SK-N-SH treated with all-trans-retinoic acid at 6 μM for 48 hours (cell line): ENCODE measurements around the gene MEIS3.

Experiments
- ATAC-seq: fragments of 200-7000 bp; cut with Tn5 transposase; 3 replicates; pipeline ENCODE4 v1.9.1; 2020; ENCODE audit warnings: mild to moderate bottlenecking, moderate library complexity
- ARNTL ChIP-seq: fragments of 450-650 bp; formaldehyde crosslinking; IDR thresholded peaks from 2 replicates; pipeline ENCODE4 v1.5.0; 2020; ENCODE audit warnings: low read depth, mild to moderate bottlenecking, moderate library complexity, borderline replicate concordance
- BACH2 ChIP-seq: fragments of 250-450 bp; sonication (Bioruptor Pico); IDR thresholded peaks from 2 replicates; pipeline ENCODE4 v1.9.0; 2021; ENCODE audit warnings: mild to moderate bottlenecking, borderline replicate concordance
- CSDC2 ChIP-seq: fragments of 250-450 bp; sonication (Bioruptor Pico); IDR thresholded peaks from 2 replicates; pipeline ENCODE4 v1.5.0; 2020; ENCODE audit warnings: mild to moderate bottlenecking, moderate library complexity
- CSRNP3 ChIP-seq: fragments of 250-450 bp; sonication (Bioruptor Pico); IDR thresholded peaks from 2 replicates; pipeline ENCODE4 v1.5.1; 2021; ENCODE audit warnings: mild to moderate bottlenecking, moderate library complexity
- ESRRG ChIP-seq: fragments of 250-450 bp; sonication (Bioruptor Pico); IDR thresholded peaks from 2 replicates; pipeline ENCODE4 v1.6.1; 2021; ENCODE audit warnings: mild to moderate bottlenecking
- GLIS3 ChIP-seq: fragments of 250-450 bp; sonication (Bioruptor Pico); IDR thresholded peaks from 2 replicates; pipeline ENCODE4 v1.5.0; 2020; ENCODE audit warnings: mild to moderate bottlenecking, moderate library complexity
- ISL1 ChIP-seq: fragments of 250-450 bp; sonication (Bioruptor Pico); IDR thresholded peaks from 2 replicates; pipeline ENCODE4 v2.1.2; 2022; ENCODE audit warnings: mild to moderate bottlenecking, moderate library complexity
- OSR1 ChIP-seq: fragments of 250-450 bp; sonication (Bioruptor Pico); IDR thresholded peaks from 2 replicates; pipeline ENCODE4 v1.8.0; 2022; ENCODE audit warnings: moderate library complexity, mild to moderate bottlenecking, inconsistent platforms
- PATZ1 ChIP-seq: fragments of 250-450 bp; sonication (Bioruptor Pico); IDR thresholded peaks from 2 replicates; pipeline ENCODE4 v1.8.0; 2020; ENCODE audit warnings: mild to moderate bottlenecking, moderate library complexity, borderline replicate concordance
- POU6F1 ChIP-seq: fragments of 250-450 bp; sonication (Bioruptor Pico); IDR thresholded peaks from 2 replicates; pipeline ENCODE4 v1.8.0; 2021; ENCODE audit warnings: low read depth, mild to moderate bottlenecking, moderate library complexity, borderline replicate concordance
- PPARA ChIP-seq: fragments of 250-450 bp; sonication (Bioruptor Pico); IDR thresholded peaks from 2 replicates; pipeline ENCODE4 v1.5.0; 2020; ENCODE audit warnings: mild to moderate bottlenecking, borderline replicate concordance
- RARB ChIP-seq: fragments of 250-450 bp; sonication (Bioruptor Pico); IDR thresholded peaks from 2 replicates; pipeline ENCODE4 v1.8.0; 2021; ENCODE audit warnings: mild to moderate bottlenecking, moderate library complexity
- SNAI2 ChIP-seq: fragments of 250-450 bp; sonication (Bioruptor Pico); IDR thresholded peaks from 2 replicates; pipeline ENCODE4 v1.5.0; 2020; ENCODE audit warnings: mild to moderate bottlenecking, moderate library complexity
- TOX ChIP-seq: fragments of 250-450 bp; sonication (Bioruptor Pico); IDR thresholded peaks from 2 replicates; pipeline ENCODE4 v1.8.0; 2021; ENCODE audit warnings: mild to moderate bottlenecking, moderate library complexity, borderline replicate concordance
- TSHZ2 ChIP-seq: fragments of 250-450 bp; sonication (Bioruptor Pico); IDR thresholded peaks from 2 replicates; pipeline ENCODE4 v1.5.0; 2020; ENCODE audit warnings: mild to moderate bottlenecking, moderate library complexity
- ZC3H10 ChIP-seq: fragments of 250-450 bp; sonication (Bioruptor Pico); IDR thresholded peaks from 2 replicates; pipeline ENCODE4 v1.5.1; 2021; ENCODE audit warnings: mild to moderate bottlenecking, moderate library complexity
- ZNF565 ChIP-seq: fragments of 450-650 bp; formaldehyde crosslinking; conservative IDR thresholded peaks from 2 replicates; pipeline ENCODE4 v1.5.0; 2020; ENCODE audit warnings: low read depth, mild to moderate bottlenecking, moderate library complexity
- ZNF8 ChIP-seq: fragments of 450-650 bp; formaldehyde crosslinking; IDR thresholded peaks from 2 replicates; pipeline ENCODE4 v1.5.0; 2020; ENCODE audit warnings: mild to moderate bottlenecking, moderate library complexity
- TF ChIP-seq, protein P1 (sequence below): fragments of 250-450 bp; sonication (Bioruptor Pico); IDR thresholded peaks from 2 replicates; pipeline ENCODE4 v1.5.1; 2020; ENCODE audit warnings: low read depth, mild to moderate bottlenecking, moderate library complexity

Gene MEIS3

GRCh38 chr19:47444388-47444821 lies 25.1 kb upstream of the MEIS3 start (continued):
- TF ChIP-seq PATZ1 (CRISPR knock-in tag): no peak
- no peak for TF ChIP-seq TOX
- TF ChIP-seq BACH2 (CRISPR knock-in tag): no peak

DNA sequence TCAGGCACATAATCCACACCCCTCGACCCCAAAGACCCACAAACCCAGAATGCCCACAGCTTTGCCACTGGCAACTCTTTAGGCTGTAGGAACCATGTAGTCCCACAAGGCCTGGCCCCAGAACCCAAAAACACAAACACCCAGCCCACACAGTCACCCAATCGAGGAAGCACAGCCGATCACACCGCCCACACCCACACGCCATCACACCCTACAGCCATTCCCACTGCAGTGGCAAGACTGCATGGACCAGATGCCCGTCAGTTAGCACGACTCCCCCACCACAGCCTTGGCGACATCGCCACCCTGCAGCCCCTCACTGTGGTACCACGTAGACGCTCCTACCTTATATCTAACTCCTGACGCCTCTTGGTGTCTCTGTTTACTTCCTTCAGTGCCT lies 24.0 kb upstream of the MEIS3 start:
- TF ChIP-seq GLIS3 (CRISPR knock-in tag) (no peak), PPARA (CRISPR knock-in tag) (no peak), BACH2 (CRISPR knock-in tag) (no peak), ZNF8 (no peak), ESRRG (no peak), PATZ1 (CRISPR knock-in tag) (no peak), CSDC2 (CRISPR knock-in tag) (no peak), ARNTL (CRISPR knock-in tag) (no peak), ISL1 (no peak), ZNF565 (CRISPR knock-in tag) (no peak), CSRNP3 (no peak), TSHZ2 (CRISPR knock-in tag) (no peak), ZC3H10 (no peak), OSR1 (CRISPR knock-in tag) (no peak), TOX (no peak), POU6F1 (CRISPR knock-in tag) (no peak)
- TF ChIP-seq, protein P1, sequence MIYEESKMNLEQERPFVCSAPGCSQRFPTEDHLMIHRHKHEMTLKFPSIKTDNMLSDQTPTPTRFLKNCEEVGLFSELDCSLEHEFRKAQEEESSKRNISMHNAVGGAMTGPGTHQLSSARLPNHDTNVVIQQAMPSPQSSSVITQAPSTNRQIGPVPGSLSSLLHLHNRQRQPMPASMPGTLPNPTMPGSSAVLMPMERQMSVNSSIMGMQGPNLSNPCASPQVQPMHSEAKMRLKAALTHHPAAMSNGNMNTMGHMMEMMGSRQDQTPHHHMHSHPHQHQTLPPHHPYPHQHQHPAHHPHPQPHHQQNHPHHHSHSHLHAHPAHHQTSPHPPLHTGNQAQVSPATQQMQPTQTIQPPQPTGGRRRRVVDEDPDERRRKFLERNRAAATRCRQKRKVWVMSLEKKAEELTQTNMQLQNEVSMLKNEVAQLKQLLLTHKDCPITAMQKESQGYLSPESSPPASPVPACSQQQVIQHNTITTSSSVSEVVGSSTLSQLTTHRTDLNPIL: no peak
- no peak for ATAC-seq

- TF ChIP-seq GLIS3 (CRISPR knock-in tag): no peak
- ATAC-seq: no peak
Observed at GRCh38 chr19:47438793-47439220, 19.5 kb upstream of the MEIS3 start.

GRCh38 chr19:47437500-47437899 lies 18.2 kb upstream of the MEIS3 start:
- no peak for ATAC-seq
- no peak for TF ChIP-seq CSRNP3
- no peak for TF ChIP-seq RARB (CRISPR knock-in tag)
- TF ChIP-seq ZNF565 (CRISPR knock-in tag): no peak
- TF ChIP-seq ISL1: no peak
- TF ChIP-seq SNAI2 (CRISPR knock-in tag): no peak
- no peak for TF ChIP-seq POU6F1 (CRISPR knock-in tag)
- no peak for TF ChIP-seq ARNTL (CRISPR knock-in tag)
- TF ChIP-seq, protein P1: no peak
- TF ChIP-seq ESRRG: no peak
